Pancreas (tissue), 10 donors: ENCODE measurements around the gene NUAK2. TPM values are rescaled to one million over a fixed set of nuclear protein-coding genes. Genes with fewer than 3 reads are reported as not detected.

Experiments used
- ATAC-seq, 4 donors: fragments of 200-7000 bp; cut with Tn5 transposase; one replicate each; pipeline versions ENCODE4 v1.8.0 to v1.9.1; 2020; ENCODE audit warnings: mild to moderate bottlenecking in 4 of 4, moderate library complexity in 4 of 4
- DNase-seq, 6 donors: peaks; one replicate each; pipeline ENCODE4 v3.0.0-alpha.2; 2020
- FAIRE-seq: peaks from 2 replicates; lab custom pipeline; 2012; peaks lifted over from hg19 to GRCh38; lab: Jason Lieb, UNC
- H3K27ac ChIP-seq, 4 donors: fragments of 200-600 bp; sonication (generic); 1 replicate in 3 of 4; 2 replicates in 1 of 4; pipeline versions ENCODE4 v1.5.0 to v1.8.0; 2020
- H3K27me3 ChIP-seq, 4 donors: fragments of 200-600 bp; one replicate each; pipeline ENCODE4 v1.8.0; 2021
- H3K36me3 ChIP-seq, 3 donors: fragments of 200-600 bp; sonication (generic) in 1 of 3; one replicate each; pipeline versions ENCODE4 v1.5.0 to v1.8.0; 2020 to 2021
- H3K4me1 ChIP-seq, 3 donors: fragments of 200-600 bp; one replicate each; pipeline ENCODE4 v1.8.0; 2021
- H3K4me3 ChIP-seq, 4 donors: fragments of 200-600 bp; sonication (generic) in 2 of 4; one replicate each; pipeline versions ENCODE4 v1.5.0 to v1.8.0; 2020 to 2021
- H3K9me3 ChIP-seq, 4 donors: fragments of 200-600 bp; one replicate each; pipeline ENCODE4 v1.8.0; 2021
- WGBS, 2 donors: extraction: QIAGEN DNeasy Blood & Tissue Kit; methylation state at CpG; one replicate each; pipeline ENCODE4 v1.1.7; 2013; 5-methylcytosine and 5-hydroxymethylcytosine counted together
- intact Hi-C, 3 donors: fragments of 100-400 bp; cut with DNase I; formaldehyde crosslinking; loops; one replicate each; pipeline versions ENCODE4 v1.11.1 to v1.14.2; 2022
- polyA plus RNA-seq, 2 donors: library from polyadenylated mRNA; stranded (reverse); fragments of 200-250 nt; gene quantifications; one replicate each; pipeline ENCODE4 v1.2.3, GENCODE V29; 2013
- total RNA-seq, 6 donors: library from RNA; stranded (reverse); fragmentation: NEBNext Ultra II Directional in 4 of 6; extraction: Animal tissue kit (Norgen Biotek cat#: 25700) in 4 of 6; gene quantifications; one replicate each; pipeline versions ENCODE4 v1.2.1 to v1.2.4, GENCODE V29; 2021 to 2023
- TF ChIP-seq, protein P1 (sequence below), 4 donors: fragments of 200-600 bp; sonication (generic) in 3 of 4; IDR thresholded peaks; one replicate each; pipeline versions ENCODE4 v1.5.0 to v1.8.0; 2021; ENCODE audit warnings: antibody characterized with exemption in 4 of 4
- donor health status: healthy with polysubstance abuse.
- donor health status: DM: no; HTN: no; CAD: no; lungs with moderate emphysema.
- donor health status: DM: no; HTN: no; CAD: no.
- donor health status: control.
- donor health status: control.
- donor health status: Bipolar disorder and iron deficiency.
- donor health status: DM: yes; HTN: yes; CAD: no.
- donor health status: DM: no; HTN: no; CAD: no.
- donor health status: DM: no; HTN: no; CAD: no.
- donor health status: DM: yes; HTN: yes; CAD: no.

The NUAK2 gene
- total and polyA plus RNA-seq, 8 donors, result 6.3 to 14.4 (median 8.6) TPM

DNA sequence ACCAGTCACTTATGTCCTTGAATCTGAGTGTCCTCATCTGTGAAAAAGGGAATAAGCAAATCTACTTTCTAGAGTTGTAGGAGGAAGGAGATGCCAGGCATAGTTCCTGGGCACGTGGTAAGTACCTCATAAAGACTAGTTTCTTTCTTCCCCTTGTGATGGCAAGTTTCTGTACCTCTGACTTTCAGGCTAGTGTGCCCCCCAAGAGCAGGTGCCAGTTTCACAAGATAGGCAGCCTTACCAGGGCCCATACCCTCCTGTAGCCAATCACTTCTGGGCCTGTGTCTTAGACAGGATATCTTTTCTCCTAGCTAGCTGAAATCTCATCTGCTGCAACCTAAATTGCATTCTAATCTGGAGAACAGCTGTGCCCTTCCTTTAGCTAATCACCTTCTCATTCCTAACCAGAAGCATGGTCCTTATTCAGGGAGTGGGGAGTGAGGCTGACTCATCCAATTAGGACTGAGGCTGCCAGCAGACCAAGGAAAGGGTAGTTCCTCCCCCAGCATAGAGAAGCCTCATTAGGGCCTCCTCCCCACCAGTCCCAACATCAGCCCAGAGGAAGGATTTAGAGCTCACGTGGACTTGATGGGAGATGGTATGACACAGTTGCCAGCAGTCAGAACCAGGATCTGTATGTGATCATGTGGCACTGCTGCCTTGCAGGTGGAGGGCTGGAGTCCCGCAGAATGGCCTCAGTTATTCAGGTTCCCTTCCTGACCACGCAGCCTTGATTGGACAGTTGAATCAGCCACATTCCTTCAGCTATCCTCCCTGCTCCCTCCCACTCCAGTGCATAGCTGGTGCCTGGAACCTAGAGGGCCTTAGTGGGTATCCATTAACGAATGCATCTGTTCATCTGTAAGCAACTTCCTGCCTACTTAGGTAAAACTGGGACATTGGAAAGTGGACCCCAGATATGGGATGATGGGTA lies 27.3 kb upstream of the NUAK2 start:
- ATAC-seq (no peak), FAIRE-seq (no peak)
- intact Hi-C loops, result no loop called here

DNA sequence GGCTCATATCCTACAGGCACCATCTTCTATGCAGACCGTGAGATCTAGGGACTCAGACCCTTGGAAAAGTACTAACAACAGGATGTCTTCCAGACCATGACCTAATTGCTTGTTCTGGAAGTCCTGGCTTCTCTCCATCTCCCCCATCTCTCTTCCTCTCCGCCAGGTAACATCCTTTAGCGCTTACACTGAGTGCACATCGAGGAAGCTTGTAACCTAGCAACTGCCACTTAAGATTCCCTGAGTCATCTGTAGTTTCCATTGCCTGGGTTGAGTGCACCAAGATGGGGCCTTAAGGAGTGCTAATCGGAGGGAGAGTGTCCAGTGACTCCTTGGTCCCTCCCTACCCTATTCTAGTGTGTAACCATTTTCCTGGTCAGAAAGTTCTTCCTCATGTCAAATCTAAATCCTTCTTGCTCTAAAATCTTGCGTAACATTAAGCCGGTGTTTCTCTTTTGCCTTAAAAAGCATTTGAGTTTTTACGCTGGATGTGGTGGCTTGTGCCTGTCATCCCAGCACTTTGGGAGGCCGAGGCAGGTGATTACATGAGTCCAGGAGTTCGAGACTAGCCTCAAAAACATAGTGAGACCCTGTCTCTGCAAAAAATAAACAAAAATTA lies 25.5 kb upstream of the NUAK2 start:
- intact Hi-C loops, result no loop called here
- DNase-seq, result no peak
- 85 to 88% methylated on average over 10 of the region's 10 CpGs for WGBS, 2 donors
- FAIRE-seq, result no peak
- Histone ChIP-seq H3K9me3 (no peaks in the 10 kb centered on the region), H3K4me1 (peaks cover 0 to 10% (median 9%) of the 10 kb centered on the region in 3 donors), H3K27me3 (no peaks in the 10 kb centered on the region), H3K36me3 (no peaks in the 10 kb centered on the region), H3K27ac (no peak overlapping the region), H3K4me3 (no peak overlapping the region)
- TF ChIP-seq, protein P1, sequence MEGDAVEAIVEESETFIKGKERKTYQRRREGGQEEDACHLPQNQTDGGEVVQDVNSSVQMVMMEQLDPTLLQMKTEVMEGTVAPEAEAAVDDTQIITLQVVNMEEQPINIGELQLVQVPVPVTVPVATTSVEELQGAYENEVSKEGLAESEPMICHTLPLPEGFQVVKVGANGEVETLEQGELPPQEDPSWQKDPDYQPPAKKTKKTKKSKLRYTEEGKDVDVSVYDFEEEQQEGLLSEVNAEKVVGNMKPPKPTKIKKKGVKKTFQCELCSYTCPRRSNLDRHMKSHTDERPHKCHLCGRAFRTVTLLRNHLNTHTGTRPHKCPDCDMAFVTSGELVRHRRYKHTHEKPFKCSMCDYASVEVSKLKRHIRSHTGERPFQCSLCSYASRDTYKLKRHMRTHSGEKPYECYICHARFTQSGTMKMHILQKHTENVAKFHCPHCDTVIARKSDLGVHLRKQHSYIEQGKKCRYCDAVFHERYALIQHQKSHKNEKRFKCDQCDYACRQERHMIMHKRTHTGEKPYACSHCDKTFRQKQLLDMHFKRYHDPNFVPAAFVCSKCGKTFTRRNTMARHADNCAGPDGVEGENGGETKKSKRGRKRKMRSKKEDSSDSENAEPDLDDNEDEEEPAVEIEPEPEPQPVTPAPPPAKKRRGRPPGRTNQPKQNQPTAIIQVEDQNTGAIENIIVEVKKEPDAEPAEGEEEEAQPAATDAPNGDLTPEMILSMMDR (IDR thresholded peaks at IDR 0.05), result no peak
- ATAC-seq, result no peak

More for the DNA sequence above, 27.3 kb upstream of the NUAK2 start:
- TF ChIP-seq, protein P1 (IDR thresholded peaks at IDR 0.05), result no peak
- H3K36me3 ChIP-seq, result no peaks in the 10 kb centered on the region
- peak in 1 of 6 donors; percentile 17 for DNase-seq
- no peaks in the 10 kb centered on the region for H3K9me3 ChIP-seq
- H3K4me1 ChIP-seq, result peaks cover 0 to 9% (median 6%) of the 10 kb centered on the region in 3 donors
- H3K27ac ChIP-seq, result no peak overlapping the region
- H3K4me3 ChIP-seq, result no peak overlapping the region
- no peaks in the 10 kb centered on the region for H3K27me3 ChIP-seq
- WGBS, 2 donors, result 74 to 77% methylated on average over 5 of the region's 5 CpGs

DNA sequence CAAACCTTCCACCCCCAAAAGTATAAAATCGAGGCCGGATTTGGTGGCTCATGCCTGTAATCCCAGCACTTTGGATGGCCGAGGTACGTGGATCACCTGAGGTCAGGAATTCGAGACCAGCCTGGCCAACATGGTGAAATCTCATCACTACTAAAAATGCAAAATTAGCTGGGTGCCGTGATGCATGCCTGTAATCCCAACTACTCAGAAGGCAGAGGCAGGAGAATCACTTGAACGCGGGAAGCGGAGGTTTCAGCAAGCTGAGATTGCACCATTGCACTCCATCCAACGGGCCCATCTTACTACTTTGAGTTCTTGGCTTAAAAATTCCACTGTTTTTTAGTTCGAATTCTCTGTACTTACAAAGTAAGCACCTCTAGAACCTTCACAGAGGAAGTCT lies 24.2 kb upstream of the NUAK2 start:
- Histone ChIP-seq H3K4me1 (peaks cover 0 to 10% (median 9%) of the 10 kb centered on the region in 3 donors), H3K27ac (no peak overlapping the region), H3K27me3 (no peaks in the 10 kb centered on the region), H3K4me3 (no peak overlapping the region), H3K9me3 (no peaks in the 10 kb centered on the region), H3K36me3 (no peaks in the 10 kb centered on the region)
- FAIRE-seq, result no peak
- intact Hi-C loops, result no loop called here
- TF ChIP-seq, protein P1 (IDR thresholded peaks at IDR 0.05), result no peak
- no peak for DNase-seq
- no peak for ATAC-seq
- WGBS, 2 donors, result 91 to 96% methylated on average over 11 of the region's 11 CpGs

DNA sequence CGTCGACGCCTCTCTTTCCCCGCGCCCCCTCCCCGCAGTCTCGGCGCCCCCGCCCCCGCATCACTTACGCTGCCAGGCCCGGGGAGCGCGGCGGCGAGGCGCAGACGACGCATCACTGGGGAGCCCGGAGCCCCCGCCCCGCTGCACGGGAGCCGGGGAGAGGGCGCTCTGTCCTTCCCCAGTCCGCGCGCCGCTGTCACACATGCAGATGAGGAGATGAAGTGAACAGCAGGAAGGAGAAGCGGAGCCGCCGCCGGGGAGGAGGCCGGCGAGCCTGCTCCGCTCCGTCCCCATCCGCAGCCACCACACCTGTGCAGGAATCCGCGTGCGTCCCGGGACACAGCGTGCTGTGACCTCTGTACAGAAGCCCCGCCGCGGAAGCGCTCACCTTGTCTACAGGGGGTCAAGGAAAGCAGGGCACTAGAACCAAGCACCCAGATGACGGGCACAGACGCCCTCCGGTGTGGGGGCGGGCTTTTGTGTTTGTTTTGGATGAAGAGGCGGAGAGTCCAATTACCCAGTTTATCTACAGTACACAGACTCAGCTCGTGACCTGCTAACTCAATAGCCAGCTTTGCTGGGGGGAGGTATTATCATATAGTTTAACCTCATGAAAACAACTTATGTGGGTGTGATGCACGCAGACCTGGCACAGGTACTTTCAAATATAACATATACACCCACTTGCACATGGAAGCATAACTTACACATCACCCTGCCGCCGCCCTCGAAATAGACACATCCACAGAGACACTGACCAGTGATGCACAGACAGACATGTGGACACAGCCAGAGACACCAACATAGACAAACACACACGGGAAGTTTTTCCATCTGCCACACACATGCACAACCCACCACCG lies 22.8 kb upstream of the NUAK2 start:
- no peaks in the 10 kb centered on the region for H3K9me3 ChIP-seq
- H3K36me3 ChIP-seq, result no peaks in the 10 kb centered on the region
- no peak for FAIRE-seq
- TF ChIP-seq, protein P1 (IDR thresholded peaks at IDR 0.05), result no peak
- WGBS, 2 donors, result 8 to 11% methylated on average over 40 to 59 of the region's 59 CpGs
- H3K27ac ChIP-seq, result no peak overlapping the region
- H3K4me3 ChIP-seq, result peak overlapping the region in 3 of 4 donors; percentile 18 to 46 (median 23)
- H3K27me3 ChIP-seq, result no peaks in the 10 kb centered on the region
- ATAC-seq, result peak; percentile 68 to 84 (median 79)
- DNase-seq, result peak in 5 of 6 donors; percentile 32 to 78 (median 45)
- H3K4me1 ChIP-seq, result peaks cover 0 to 10% (median 9%) of the 10 kb centered on the region in 3 donors
- intact Hi-C loops, result no loop called here
